Fibroblast of skin of right biceps (primary cell): ENCODE data around the gene RBBP4.
"Not testable (repeated sequence)": the region's sequence is repeated elsewhere in the genome, so short reads cannot be mapped to it uniquely, and the experiment has no call there.

Experiments used
- DNase-seq: peaks from one replicate; pipeline ENCODE4 v3.0.0-alpha.2; 2013

The RBBP4 gene

GRCh38 chr1:32650752-32651460, at the start of gene RBBP4:
Gene RBBP4 (plus strand): TSS chr1:32651208. CDS start chr1:32651307, 99 bp downstream.
- peak; percentile 98 for DNase-seq

GRCh38 chr1:32605711-32606424, 45.1 kb upstream of the RBBP4 start:
- no peak for DNase-seq

GRCh38 chr1:32606565-32607371, 44.2 kb upstream of the RBBP4 start:
- no peak for DNase-seq

GRCh38 chr1:32609180-32609579, 41.8 kb upstream of the RBBP4 start:
- no peak for DNase-seq

GRCh38 chr1:32611859-32612188, 39.2 kb upstream of the RBBP4 start:
- no peak for DNase-seq

GRCh38 chr1:32612189-32612881, 38.7 kb upstream of the RBBP4 start:
- DNase-seq: peak; percentile 71

- DNase-seq: no peak
Observed at GRCh38 chr1:32613472-32613871, 37.5 kb upstream of the RBBP4 start.

GRCh38 chr1:32618673-32619221, 32.3 kb upstream of the RBBP4 start:
- peak; percentile 11 for DNase-seq

GRCh38 chr1:32619701-32620485, 31.1 kb upstream of the RBBP4 start:
- peak; percentile 10 for DNase-seq

GRCh38 chr1:32622205-32622604, 28.8 kb upstream of the RBBP4 start:
- DNase-seq: no peak

DNA sequence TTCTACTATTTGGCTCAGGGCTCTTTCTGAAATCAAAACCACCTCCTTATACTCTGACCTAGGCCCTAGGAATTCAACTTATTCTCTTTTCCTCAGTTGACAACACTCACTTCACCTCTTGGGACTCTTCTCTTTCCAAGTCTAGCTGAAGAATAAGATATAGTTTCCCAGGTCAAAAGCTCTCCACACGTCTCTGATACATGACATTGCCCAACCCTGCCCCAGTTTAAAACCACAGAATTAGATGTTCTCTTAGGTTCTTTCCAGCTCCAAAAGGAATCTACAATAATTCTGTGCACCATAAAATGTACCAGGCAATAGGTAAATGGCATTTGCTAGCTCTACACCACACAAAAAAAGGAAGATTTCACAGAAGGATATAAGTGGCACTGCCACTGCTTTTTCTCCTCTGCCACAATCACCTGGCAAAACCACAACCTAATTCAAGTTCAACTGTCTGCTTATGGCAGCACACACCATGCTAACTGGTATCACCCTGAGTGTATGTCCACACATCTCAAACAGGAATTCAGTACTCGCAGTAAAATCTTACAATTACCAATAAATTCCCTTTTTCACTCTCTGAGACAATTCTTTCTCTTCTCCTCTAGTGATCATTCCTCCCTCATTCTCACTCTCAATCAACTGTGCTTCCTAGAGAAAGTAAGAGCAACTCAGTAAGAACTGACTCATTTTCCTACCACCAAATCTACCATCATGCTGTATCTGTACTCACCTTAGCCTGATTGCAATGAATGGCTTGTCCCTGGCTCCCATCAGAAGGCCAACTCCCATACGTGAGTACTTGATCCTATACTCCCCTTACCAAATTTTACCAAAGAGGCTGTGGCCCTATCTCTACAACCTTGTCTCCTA, 28.0 kb upstream of the RBBP4 start:
- no peak for DNase-seq

- DNase-seq: no peak
Observed at GRCh38 chr1:32623775-32624174, 27.2 kb upstream of the RBBP4 start.

- DNase-seq: no peak
Observed at GRCh38 chr1:32626176-32626575, 24.8 kb upstream of the RBBP4 start.

DNA sequence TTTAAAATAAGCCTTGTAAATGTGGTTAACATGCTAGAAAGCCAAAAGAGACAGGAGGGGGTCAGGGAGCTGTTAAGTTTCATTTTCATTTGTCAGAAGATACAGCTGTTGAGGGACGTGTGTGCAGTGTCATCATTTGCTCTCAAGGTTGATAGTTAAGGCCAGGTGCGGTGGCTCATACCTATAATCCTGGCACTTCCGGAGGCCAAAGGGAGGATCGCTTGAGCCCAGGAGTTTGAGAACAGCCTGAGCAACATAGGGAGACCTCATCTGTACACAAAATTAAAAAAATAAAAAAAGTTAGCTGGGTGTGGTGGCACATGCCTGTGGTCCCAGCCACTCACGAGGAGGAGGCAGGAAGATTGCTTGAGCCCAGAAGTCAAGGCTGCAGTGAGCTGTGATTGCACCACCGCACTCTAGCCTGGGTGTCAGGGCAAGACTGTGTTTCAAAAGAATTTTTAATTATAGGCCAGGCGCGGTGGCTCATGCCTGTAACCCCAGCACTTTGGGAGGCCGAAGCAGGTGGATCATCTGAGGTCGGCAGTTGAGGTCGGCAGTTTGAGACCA, 23.3 kb upstream of the RBBP4 start:
- no peak for DNase-seq

DNA sequence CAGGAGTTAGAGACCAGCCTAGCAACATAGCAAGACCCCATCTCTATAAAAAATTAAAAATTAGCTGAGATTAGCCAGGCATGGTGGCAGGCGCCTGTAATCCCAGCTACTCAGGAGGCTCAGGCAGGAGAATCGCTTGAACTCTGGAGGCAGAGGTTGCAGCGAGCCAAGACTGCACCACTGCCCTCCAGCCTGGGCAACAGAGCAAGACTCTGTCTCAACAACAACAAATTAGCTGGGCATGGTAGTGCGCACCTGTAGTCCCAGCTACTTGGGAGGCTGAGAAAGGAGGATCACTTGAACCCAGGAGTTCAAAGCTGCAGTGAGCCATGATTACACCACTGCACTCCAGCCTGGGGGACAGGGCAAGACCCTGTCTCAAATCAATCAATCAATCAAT, 20.8 kb upstream of the RBBP4 start:
- DNase-seq: not testable (repeated sequence)

GRCh38 chr1:32632829-32633228, 18.2 kb upstream of the RBBP4 start:
- DNase-seq: no peak

GRCh38 chr1:32635508-32636277, 15.3 kb upstream of the RBBP4 start:
- DNase-seq: no peak

DNA sequence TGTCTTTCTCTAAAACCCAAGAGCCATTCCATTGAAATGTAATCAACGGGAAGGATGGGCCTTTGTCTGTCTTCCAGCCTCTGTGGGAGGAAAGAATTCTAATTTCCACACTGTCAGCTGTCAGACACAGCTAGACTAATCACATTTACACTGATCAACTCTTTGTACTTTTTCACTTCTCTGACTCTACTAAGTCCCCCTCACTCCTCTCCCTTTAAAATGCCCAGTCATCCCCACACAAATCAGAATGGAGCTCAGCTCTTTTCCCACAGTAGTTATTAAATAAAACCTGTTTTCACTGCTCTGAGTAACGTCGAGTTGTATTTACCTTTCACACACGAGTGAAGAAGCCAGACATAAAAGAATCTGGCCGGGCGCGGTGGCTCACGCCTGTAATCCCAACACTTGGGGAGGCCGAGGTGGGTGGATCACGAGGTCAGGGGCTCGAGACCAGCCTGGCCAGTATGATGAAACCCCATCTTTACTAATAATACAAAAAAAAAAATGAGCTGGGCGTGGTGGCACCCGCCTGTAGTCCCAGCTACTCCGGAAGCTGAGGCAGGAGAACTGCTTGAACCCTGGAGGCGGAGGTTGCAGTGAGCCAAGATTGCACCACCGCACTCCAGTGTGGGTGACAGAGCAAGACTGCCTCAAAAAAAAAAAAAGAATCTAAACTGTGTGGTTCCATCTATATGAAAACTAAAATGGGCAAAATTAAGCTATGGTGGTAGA, 13.9 kb upstream of the RBBP4 start:
- DNase-seq: no peak

DNA sequence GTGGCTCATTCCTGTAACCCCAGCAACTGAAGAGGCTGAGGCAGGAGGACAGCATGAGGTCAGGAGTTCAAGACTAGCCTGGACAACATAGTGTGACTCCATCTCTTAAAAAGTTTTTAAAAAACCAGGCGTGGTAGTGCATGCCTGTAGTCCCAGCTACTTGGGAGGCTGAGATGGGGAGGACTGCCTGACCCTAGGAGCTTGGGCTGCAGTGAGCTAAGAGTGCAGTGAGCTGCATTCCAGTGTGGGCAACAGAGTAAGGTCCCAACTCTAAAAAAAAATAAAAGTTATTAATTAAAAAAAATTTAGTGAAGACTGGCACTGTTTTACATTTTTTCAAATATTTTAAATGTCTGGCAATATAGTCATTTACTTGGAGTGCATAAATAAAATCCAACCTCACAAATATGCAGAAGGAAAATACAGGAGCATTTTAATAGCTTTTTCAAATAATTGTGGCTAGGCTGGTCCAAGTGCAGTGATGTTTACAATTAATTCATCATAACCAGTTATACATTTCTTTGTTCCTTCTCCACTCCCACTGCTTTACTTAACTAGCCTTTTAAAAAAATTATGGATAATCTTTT, 11.4 kb upstream of the RBBP4 start:
- DNase-seq: peak; percentile 72
